ENCODE measurements around the gene LRRC2. TPM values are rescaled to one million over a fixed set of nuclear protein-coding genes. Genes with fewer than 3 reads are reported as not detected.
A peak's percentile ranks its signal among the peaks of the same experiment; 100 is the strongest.

LRRC2 gene
- total RNA-seq, 1 donor from 2014 or later = not detected

DNA sequence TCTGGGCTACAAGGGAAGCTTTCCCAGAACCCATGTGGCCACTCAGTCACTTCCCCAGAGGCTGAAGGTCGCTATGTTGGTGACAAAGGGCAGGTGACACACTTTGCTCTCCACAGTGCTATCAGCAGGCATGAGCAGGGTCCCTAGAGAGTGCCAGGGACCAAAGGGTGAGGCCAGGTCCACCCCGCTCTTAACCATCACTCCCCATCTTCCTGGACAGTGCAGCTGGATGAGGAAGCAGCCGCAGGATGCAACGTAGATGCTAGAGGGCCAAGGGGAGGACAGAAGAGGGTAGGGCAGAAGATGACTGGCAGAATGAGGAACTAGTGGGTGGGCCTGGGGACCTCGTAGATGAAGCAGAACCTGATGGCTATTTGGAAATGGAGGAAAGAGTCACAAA, 87.8 kb downstream of the LRRC2 start:
- Histone ChIP-seq H3K36me3 (no peaks in the 10 kb centered on the region), H3K4me3 (no peak overlapping the region), H3K4me1 (no peaks in the 10 kb centered on the region), H3K27me3 (no peaks in the 10 kb centered on the region), H3K9me3 (peaks cover 0 to 6% of the 10 kb centered on the region in 2 donors), H3K27ac (no peak overlapping the region)
- intact Hi-C loops (cut with DNase I) = no loop called here
- peak in 1 of 2 donors; percentile 30 for DNase-seq (ENCODE audit: low spot score in 2 of 2)
- no peak for TF ChIP-seq CTCF (IDR thresholded peaks at IDR 0.05)

DNA sequence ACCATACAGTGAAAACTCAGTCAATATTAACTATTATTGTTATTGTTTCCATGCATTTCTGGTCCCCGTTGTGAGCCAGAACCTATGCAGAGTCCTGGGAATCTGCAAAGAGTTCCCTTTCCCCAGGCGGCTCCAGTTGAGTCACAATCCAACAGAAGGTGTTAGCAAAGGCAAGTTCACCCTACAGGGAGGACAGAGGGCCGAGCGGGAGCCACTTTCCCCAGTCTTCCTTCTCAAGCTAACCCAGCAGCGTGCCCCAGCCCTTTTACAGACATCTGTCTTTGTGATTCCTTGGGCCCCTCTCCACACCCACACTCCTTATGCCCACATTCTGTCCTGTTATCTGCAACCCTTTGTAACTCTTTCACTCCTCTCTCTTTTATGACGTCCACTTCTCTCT, 88.3 kb downstream of the LRRC2 start:
- intact Hi-C loops (cut with DNase I) = no loop called here
- no peaks in the 10 kb centered on the region for H3K27me3 ChIP-seq
- DNase-seq (ENCODE audit: low spot score in 2 of 2) = peak in 1 of 2 donors; percentile 49
- TF ChIP-seq CTCF (IDR thresholded peaks at IDR 0.05) = no peak
- no peak overlapping the region for H3K27ac ChIP-seq
- peaks cover 0 to 6% of the 10 kb centered on the region in 2 donors for H3K9me3 ChIP-seq
- no peak overlapping the region for H3K4me3 ChIP-seq
- H3K36me3 ChIP-seq = no peaks in the 10 kb centered on the region
- no peaks in the 10 kb centered on the region for H3K4me1 ChIP-seq

DNA sequence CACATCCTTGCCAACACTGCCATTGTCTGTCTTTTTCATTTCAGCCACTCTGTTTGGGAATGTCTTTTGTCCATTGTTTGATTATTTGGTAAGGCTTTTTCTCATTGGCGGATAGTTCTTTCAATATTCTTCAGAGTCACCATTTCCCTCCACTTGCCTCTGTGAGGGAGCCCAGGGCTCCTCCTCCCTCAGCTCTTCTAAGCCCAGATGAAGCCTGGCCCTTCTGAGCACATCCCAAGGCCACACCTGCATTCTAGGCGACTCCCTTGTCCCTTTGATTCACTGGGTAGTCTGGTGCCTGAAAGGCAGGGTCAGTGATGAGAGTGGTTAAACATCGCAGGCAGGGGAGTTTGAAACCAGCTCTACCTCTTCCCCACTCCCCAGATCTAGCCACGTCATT, 89.0 kb downstream of the LRRC2 start:
- no peak for TF ChIP-seq CTCF (IDR thresholded peaks at IDR 0.05)
- Histone ChIP-seq H3K4me1 (no peaks in the 10 kb centered on the region), H3K9me3 (peaks cover 0 to 6% of the 10 kb centered on the region in 2 donors), H3K27me3 (no peaks in the 10 kb centered on the region), H3K27ac (no peak overlapping the region), H3K36me3 (no peaks in the 10 kb centered on the region), H3K4me3 (no peak overlapping the region)
- DNase-seq (ENCODE audit: low spot score in 2 of 2) = no peak
- intact Hi-C loops (cut with DNase I) = no loop called here

- intact Hi-C loops (cut with DNase I) = no loop called here
- peak in 1 of 2 donors; percentile 53 for DNase-seq (ENCODE audit: low spot score in 2 of 2)
Observed at GRCh38 chr3:46472736-46473135, 93.4 kb downstream of the LRRC2 start.

DNA sequence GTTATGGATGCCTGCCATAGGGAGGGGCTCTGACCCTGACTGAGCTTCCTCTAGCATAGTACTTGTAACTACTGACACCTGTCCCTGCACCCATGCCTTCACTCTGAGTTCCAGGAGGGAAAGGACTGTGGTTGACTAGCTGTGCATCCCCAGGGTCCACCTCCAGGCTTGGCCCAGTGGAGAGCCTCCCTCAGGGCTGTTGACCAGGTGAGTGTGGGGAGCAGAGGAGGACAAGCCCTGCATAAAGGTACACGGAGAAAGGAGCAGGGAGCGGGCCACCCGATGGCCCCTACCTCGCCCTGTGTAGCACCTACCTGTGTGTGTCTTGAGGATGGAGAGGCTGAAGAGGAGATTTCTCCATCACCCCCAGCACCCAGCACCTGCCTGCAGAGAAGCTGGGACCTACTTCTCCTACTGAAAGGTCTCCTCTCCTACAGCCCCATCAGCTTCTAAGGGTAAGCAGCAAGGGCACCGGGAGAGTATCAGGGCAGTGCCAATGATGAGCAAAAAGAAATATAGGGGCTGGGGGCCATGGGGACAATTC, 94.7 kb downstream of the LRRC2 start:
- no peak overlapping the region for H3K27ac ChIP-seq
- H3K4me3 ChIP-seq = no peak overlapping the region
- peak in 1 of 2 donors; percentile 61 for DNase-seq (ENCODE audit: low spot score in 2 of 2)
- H3K36me3 ChIP-seq = no peaks in the 10 kb centered on the region
- TF ChIP-seq CTCF (IDR thresholded peaks at IDR 0.05) = no peak
- intact Hi-C loops (cut with DNase I) = no loop called here
- peaks cover 0 to 6% of the 10 kb centered on the region in 2 donors for H3K9me3 ChIP-seq
- no peaks in the 10 kb centered on the region for H3K4me1 ChIP-seq
- no peaks in the 10 kb centered on the region for H3K27me3 ChIP-seq

More at GRCh38 chr3:46472736-46473135, 93.4 kb downstream of the LRRC2 start:
- TF ChIP-seq CTCF (IDR thresholded peaks at IDR 0.05) = no peak
- peaks cover 0 to 6% of the 10 kb centered on the region in 2 donors for H3K9me3 ChIP-seq
- no peak overlapping the region for H3K27ac ChIP-seq
- H3K27me3 ChIP-seq = no peaks in the 10 kb centered on the region
- H3K36me3 ChIP-seq = no peaks in the 10 kb centered on the region
- no peaks in the 10 kb centered on the region for H3K4me1 ChIP-seq
- H3K4me3 ChIP-seq = no peak overlapping the region

DNA sequence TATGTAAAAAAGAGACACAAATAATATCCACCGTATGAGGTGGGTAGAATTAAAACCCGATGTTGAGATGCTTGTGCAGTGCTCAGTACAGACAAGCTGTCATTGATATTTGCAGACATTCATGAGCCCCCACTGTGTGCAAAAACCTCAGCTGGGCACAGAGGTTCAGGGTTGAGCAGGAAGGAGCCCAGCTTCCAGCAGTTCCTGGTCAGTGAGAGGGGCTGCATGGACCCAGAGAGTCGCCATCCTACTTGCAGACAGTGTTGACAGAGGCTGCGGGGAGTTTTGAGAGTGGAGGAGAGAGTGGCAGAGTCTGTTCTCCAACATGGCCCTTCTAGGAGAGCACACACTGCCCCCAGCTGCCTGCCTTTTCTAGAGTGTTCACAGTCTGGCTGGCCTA, 95.3 kb downstream of the LRRC2 start:
- no peaks in the 10 kb centered on the region for H3K36me3 ChIP-seq
- H3K4me1 ChIP-seq = no peaks in the 10 kb centered on the region
- H3K9me3 ChIP-seq = peaks cover 0 to 6% of the 10 kb centered on the region in 2 donors
- TF ChIP-seq CTCF (IDR thresholded peaks at IDR 0.05) = no peak
- intact Hi-C loops (cut with DNase I) = no loop called here
- no peak overlapping the region for H3K4me3 ChIP-seq
- no peaks in the 10 kb centered on the region for H3K27me3 ChIP-seq
- DNase-seq (ENCODE audit: low spot score in 2 of 2) = no peak
- H3K27ac ChIP-seq = no peak overlapping the region

All from ascending aorta (tissue), 2 donors.